HT1080 (cell line): Measurements from ENCODE around the gene KIF26B. TPM values are rescaled to one million over a fixed set of nuclear protein-coding genes. Genes with fewer than 3 reads are reported as not detected.
A peak's percentile ranks its signal among the peaks of the same experiment; 100 is the strongest.

ENCODE experiments used
- DNase-seq: peaks from one replicate; pipeline ENCODE4 v3.0.0-alpha.2; 2015; ENCODE audit warnings: low read depth
- total RNA-seq: library from RNA; depleted of rRNA; stranded (reverse); fragments of >200 nt; shearing (Covaris generic); gene quantifications from 2 replicates; pipeline ENCODE4 v1.2.3, GENCODE V29; 2014

KIF26B gene
- total RNA-seq, 1 experiment from 2014 or later, result 0.90 TPM

- DNase-seq, result peak; percentile 13
Observed at GRCh38 chr1:245621589-245621988, 466.8 kb downstream of the KIF26B start.

- no peak for DNase-seq
Observed at GRCh38 chr1:245622332-245623014, 467.7 kb downstream of the KIF26B start.

- no peak for DNase-seq
Observed at GRCh38 chr1:245641384-245641783, 486.6 kb downstream of the KIF26B start.

GRCh38 chr1:245645406-245645805, 490.6 kb downstream of the KIF26B start:
- no peak for DNase-seq

- DNase-seq, result no peak
Observed at GRCh38 chr1:245645894-245646293, 491.1 kb downstream of the KIF26B start.

GRCh38 chr1:245648749-245649522, 494.2 kb downstream of the KIF26B start:
- no peak for DNase-seq

GRCh38 chr1:245649666-245650065, 494.9 kb downstream of the KIF26B start:
- DNase-seq, result no peak

- DNase-seq, result no peak
Observed at GRCh38 chr1:245650441-245650960, 495.7 kb downstream of the KIF26B start.

GRCh38 chr1:245651093-245651492, 496.3 kb downstream of the KIF26B start:
- DNase-seq, result no peak

GRCh38 chr1:245652116-245652515, 497.3 kb downstream of the KIF26B start:
- DNase-seq, result no peak

GRCh38 chr1:245652660-245653427, 498.1 kb downstream of the KIF26B start:
- DNase-seq, result no peak

- DNase-seq, result no peak
Observed at GRCh38 chr1:245654460-245655050, 499.8 kb downstream of the KIF26B start.

- DNase-seq, result no peak
Observed at GRCh38 chr1:245656189-245656717, 501.5 kb downstream of the KIF26B start.

- DNase-seq, result no peak
Observed at GRCh38 chr1:245657371-245657770, 502.6 kb downstream of the KIF26B start.

GRCh38 chr1:245663373-245663772, 508.6 kb downstream of the KIF26B start:
- DNase-seq, result no peak

- DNase-seq, result no peak
Observed at GRCh38 chr1:245663841-245664240, 509.1 kb downstream of the KIF26B start.

GRCh38 chr1:245666412-245666811, 511.6 kb downstream of the KIF26B start:
- no peak for DNase-seq

GRCh38 chr1:245671349-245671748, 516.6 kb downstream of the KIF26B start:
- no peak for DNase-seq

GRCh38 chr1:245671966-245672767, 517.4 kb downstream of the KIF26B start:
- no peak for DNase-seq
